Measurements from ENCODE around the gene P2RX4.
"Not testable (repeated sequence)": the region's sequence is repeated elsewhere in the genome, so short reads cannot be mapped to it uniquely, and the experiment has no call there.

Gene P2RX4

GRCh38 chr12:121282910-121283309, 73.0 kb downstream of the P2RX4 start:
- not testable (repeated sequence) for H3K27ac ChIP-seq (ENCODE audit: low read depth, low read length); H3K9ac ChIP-seq (ENCODE audit: low read length); H3K36me3 ChIP-seq (ENCODE audit: insufficient read depth, low read length); H3K27me3 ChIP-seq (ENCODE audit: control insufficient read depth in 1 of 2, insufficient read depth in 2 of 2, low read length in 2 of 2); H3K4me3 ChIP-seq (ENCODE audit: low read depth in 1 of 2, low read length in 2 of 2); H3K9me3 ChIP-seq (ENCODE audit: low read length); H3K4me1 ChIP-seq (ENCODE audit: insufficient read depth, low read length)

GRCh38 chr12:121283388-121283787, 73.5 kb downstream of the P2RX4 start:
- Histone ChIP-seq H3K9ac (ENCODE audit: low read length) (no peak overlapping the region), H3K4me1 (ENCODE audit: insufficient read depth, low read length) (peaks cover 7% of the 10 kb centered on the region), H3K9me3 (ENCODE audit: low read length) (no peaks in the 10 kb centered on the region), H3K36me3 (ENCODE audit: insufficient read depth, low read length) (no peaks in the 10 kb centered on the region), H3K27ac (ENCODE audit: low read depth, low read length) (no peak overlapping the region), H3K27me3 (ENCODE audit: control insufficient read depth in 1 of 2, insufficient read depth in 2 of 2, low read length in 2 of 2) (no peaks in the 10 kb centered on the region), H3K4me3 (ENCODE audit: low read depth in 1 of 2, low read length in 2 of 2) (no peak overlapping the region)

All from muscle layer of colon (tissue), 2 donors.